Esophagus squamous epithelium (tissue), 4 donors: Measurements from ENCODE around the gene KCNJ6.

Experiments
- CTCF ChIP-seq, 6 experiments: fragments of 450-650 bp in 4 of 6; fragments of 200-600 bp in 2 of 6; sonication (generic) in 2 of 6; IDR thresholded peaks; one replicate each; pipeline ENCODE4 v1.5.1; 2016 to 2019; ENCODE audit warnings: antibody characterized with exemption in 6 of 6, mild to moderate bottlenecking in 4 of 6, moderate library complexity in 4 of 6
- POLR2A ChIP-seq, 4 donors: fragments of 450-650 bp; IDR thresholded peaks; one replicate each; pipeline ENCODE4 v1.6.1; 2017; ENCODE audit warnings: antibody characterized with exemption in 4 of 4, mild to moderate bottlenecking in 4 of 4, moderate library complexity in 3 of 4

- TF ChIP-seq CTCF (IDR thresholded peaks at IDR 0.05) (no peak), POLR2A (IDR thresholded peaks at IDR 0.05) (no peak)
Measured at GRCh38 chr21:37748351-37748750, 167.9 kb downstream of the KCNJ6 start.
